Measurements from ENCODE around the gene ELF4. TPM values are rescaled to one million over a fixed set of nuclear protein-coding genes. Genes with fewer than 3 reads are reported as not detected.

ELF4 gene
- total and polyA plus RNA-seq, 10 of the 15 experiments (the other 5 are each of a cell fraction or from before 2014, with no cell fraction given), result 4.0 to 36.7 (median 22.6) TPM

DNA sequence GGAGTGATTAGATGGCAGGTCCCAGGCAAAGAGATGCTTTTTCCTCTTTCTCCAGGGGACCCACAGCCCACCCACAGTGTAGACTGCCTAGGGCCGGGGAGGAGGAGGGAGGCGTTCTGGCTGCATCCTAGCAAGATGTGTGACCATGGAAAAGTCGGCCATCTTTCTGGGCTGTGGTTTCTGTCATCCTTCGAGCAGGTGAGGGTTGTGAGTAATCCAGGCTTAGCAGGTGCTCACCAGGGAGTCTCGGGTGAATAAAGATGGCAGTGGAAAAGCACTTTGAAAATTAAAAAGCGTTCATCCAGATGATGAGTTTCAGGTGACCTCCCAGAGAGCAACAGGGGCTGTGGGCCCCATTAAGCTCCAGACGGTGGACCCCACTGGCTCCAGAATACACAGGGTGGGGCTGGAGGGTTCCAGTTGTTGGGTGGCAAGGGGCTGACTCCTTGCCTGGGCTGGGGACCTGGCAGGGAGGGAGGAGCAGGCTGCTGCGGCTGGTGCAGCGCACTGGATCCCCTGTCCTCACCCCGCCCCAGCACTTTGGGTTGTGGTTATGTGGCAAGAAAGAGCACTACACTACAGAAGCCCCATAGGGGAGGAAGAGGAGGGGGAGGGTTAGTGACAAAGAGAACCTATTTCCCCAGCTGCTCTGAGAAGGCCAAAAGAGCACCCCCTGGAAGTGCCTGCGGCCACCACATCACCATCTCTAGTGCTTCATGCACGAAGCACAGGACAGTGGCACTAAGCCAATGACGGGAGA, 23.7 kb downstream of the ELF4 start (continued):
- TF ChIP-seq CBX5 (IDR thresholded peaks at IDR 0.05; ENCODE audit: low read depth) (no peak), POLR2AphosphoS5 (IDR thresholded peaks at IDR 0.05; ENCODE audit: low read length) (0 out of 2 replicates have a peak, but pooled peaks have one; percentile 30), ASH2L (IDR thresholded peaks at IDR 0.05; ENCODE audit: borderline replicate concordance, low read depth) (no peak), KDM1A (IDR thresholded peaks at IDR 0.05; ENCODE audit: borderline replicate concordance) (no peak), KAT2A (conservative IDR thresholded peaks at IDR 0.05; ENCODE audit: control insufficient read depth, low read depth, low read length) (no peak), SPI1 (IDR thresholded peaks at IDR 0.05; ENCODE audit: borderline replicate concordance, insufficient read depth, low read depth, low read length) (0 out of 2 replicates have a peak, but pooled peaks have one; percentile 9), SIX5 (IDR thresholded peaks at IDR 0.05; ENCODE audit: low read depth, low read length, severe bottlenecking) (no peak), POLR2A (IDR thresholded peaks at IDR 0.05; ENCODE audit: low read depth, low read length) (peak; percentile 80), DPF2 (IDR thresholded peaks at IDR 0.05) (peak; percentile 48; the same call in 1 of the 2 replicates), CBFB (IDR thresholded peaks at IDR 0.05; ENCODE audit: low read depth) (peak; percentile 44), BHLHE40 (IDR thresholded peaks at IDR 0.05; ENCODE audit: borderline replicate concordance in 1 of 2, low read depth in 2 of 2, low read length in 1 of 2) (peak in 1 of 2 experiments; percentile 41; a peak in 3 of 4 replicates)
- TF ChIP-seq, protein P1, sequence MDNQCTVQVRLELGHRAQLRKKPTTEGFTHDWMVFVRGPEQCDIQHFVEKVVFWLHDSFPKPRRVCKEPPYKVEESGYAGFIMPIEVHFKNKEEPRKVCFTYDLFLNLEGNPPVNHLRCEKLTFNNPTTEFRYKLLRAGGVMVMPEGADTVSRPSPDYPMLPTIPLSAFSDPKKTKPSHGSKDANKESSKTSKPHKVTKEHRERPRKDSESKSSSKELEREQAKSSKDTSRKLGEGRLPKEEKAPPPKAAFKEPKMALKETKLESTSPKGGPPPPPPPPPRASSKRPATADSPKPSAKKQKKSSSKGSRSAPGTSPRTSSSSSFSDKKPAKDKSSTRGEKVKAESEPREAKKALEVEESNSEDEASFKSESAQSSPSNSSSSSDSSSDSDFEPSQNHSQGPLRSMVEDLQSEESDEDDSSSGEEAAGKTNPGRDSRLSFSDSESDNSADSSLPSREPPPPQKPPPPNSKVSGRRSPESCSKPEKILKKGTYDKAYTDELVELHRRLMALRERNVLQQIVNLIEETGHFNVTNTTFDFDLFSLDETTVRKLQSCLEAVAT (IDR thresholded peaks at IDR 0.05), result peak; percentile 71
- TF ChIP-seq, protein P2, sequence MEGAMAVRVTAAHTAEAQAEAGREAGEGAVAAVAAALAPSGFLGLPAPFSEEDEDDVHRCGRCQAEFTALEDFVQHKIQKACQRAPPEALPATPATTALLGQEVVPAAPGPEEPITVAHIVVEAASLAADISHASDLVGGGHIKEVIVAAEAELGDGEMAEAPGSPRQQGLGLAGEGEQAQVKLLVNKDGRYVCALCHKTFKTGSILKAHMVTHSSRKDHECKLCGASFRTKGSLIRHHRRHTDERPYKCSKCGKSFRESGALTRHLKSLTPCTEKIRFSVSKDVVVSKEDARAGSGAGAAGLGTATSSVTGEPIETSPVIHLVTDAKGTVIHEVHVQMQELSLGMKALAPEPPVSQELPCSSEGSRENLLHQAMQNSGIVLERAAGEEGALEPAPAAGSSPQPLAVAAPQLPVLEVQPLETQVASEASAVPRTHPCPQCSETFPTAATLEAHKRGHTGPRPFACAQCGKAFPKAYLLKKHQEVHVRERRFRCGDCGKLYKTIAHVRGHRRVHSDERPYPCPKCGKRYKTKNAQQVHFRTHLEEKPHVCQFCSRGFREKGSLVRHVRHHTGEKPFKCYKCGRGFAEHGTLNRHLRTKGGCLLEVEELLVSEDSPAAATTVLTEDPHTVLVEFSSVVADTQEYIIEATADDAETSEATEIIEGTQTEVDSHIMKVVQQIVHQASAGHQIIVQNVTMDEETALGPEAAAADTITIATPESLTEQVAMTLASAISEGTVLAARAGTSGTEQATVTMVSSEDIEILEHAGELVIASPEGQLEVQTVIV (IDR thresholded peaks at IDR 0.05; ENCODE audit: borderline replicate concordance, partially characterized antibody), result no peak

All from GM12878 (cell line).